Neural progenitor cell (in vitro differentiated cells): Measurements from ENCODE around the gene NFIL3. TPM values are rescaled to one million over a fixed set of nuclear protein-coding genes. Genes with fewer than 3 reads are reported as not detected.

Experiments
- DNase-seq: peaks from one replicate; pipeline ENCODE4 v3.0.0-alpha.2; 2016; ENCODE audit warnings: low spot score
- H2AFZ ChIP-seq: fragments of 200-600 bp; sonication (generic); replicated peaks from 2 replicates; pipeline ENCODE4 v1.6.1; 2016; ENCODE audit warnings: antibody characterized with exemption
- H3F3A ChIP-seq: fragments of 200-600 bp; sonication (generic); 2 replicates; pipeline ENCODE4 v1.6.1; 2016; ENCODE audit warnings: antibody characterized with exemption, low read depth
- H3K27ac ChIP-seq: fragments of 200-600 bp; sonication (generic); 2 replicates; pipeline ENCODE4 v1.5.1; 2016; ENCODE audit warnings: mild to moderate bottlenecking
- H3K27me3 ChIP-seq: fragments of 200-600 bp; sonication (generic); 2 replicates; pipeline ENCODE4 v1.6.1; 2016; ENCODE audit warnings: mild to moderate bottlenecking, moderate library complexity
- H3K36me3 ChIP-seq: fragments of 200-600 bp; sonication (generic); 2 replicates; pipeline ENCODE4 v1.5.1; 2016
- H3K4me1 ChIP-seq: fragments of 200-600 bp; sonication (generic); 2 replicates; pipeline ENCODE4 v1.6.1; 2016; ENCODE audit warnings: mixed run types
- H3K4me2 ChIP-seq: fragments of 200-600 bp; sonication (generic); 2 replicates; pipeline ENCODE4 v1.6.1; 2016
- H3K4me3 ChIP-seq: fragments of 200-600 bp; sonication (generic); 2 replicates; pipeline ENCODE4 v1.5.1; 2016
- H3K79me2 ChIP-seq: fragments of 200-600 bp; sonication (generic); 2 replicates; pipeline ENCODE4 v1.6.1; 2016; ENCODE audit warnings: low read depth
- H3K9ac ChIP-seq: fragments of 200-600 bp; sonication (generic); 2 replicates; pipeline ENCODE4 v1.6.1; 2016
- H3K9me3 ChIP-seq: fragments of 200-600 bp; sonication (generic); 2 replicates; pipeline ENCODE4 v1.5.1; 2016; ENCODE audit warnings: low read depth
- H4K20me1 ChIP-seq: fragments of 200-600 bp; sonication (generic); 2 replicates; pipeline ENCODE4 v1.6.1; 2016; ENCODE audit warnings: low read depth
- H3K27ac Mint-ChIP-seq: 3 replicates; pipeline ENCODE4 v1.8.0; 2021; ENCODE audit warnings: mixed read lengths
- H3K27me3 Mint-ChIP-seq: 2 replicates; pipeline ENCODE4 v1.8.0; 2022; ENCODE audit warnings: low read depth, mild to moderate bottlenecking, inconsistent platforms, moderate library complexity, mixed read lengths; ENCODE audit not compliant: insufficient read depth
- H3K36me3 Mint-ChIP-seq: 3 replicates; pipeline ENCODE4 v1.8.0; 2021; ENCODE audit warnings: mixed read lengths
- H3K4me1 Mint-ChIP-seq: 3 replicates; pipeline ENCODE4 v1.8.0; 2021; ENCODE audit warnings: mixed read lengths
- H3K4me3 Mint-ChIP-seq: 3 replicates; pipeline ENCODE4 v1.8.0; 2021; ENCODE audit warnings: mild to moderate bottlenecking, moderate library complexity, mixed read lengths
- H3K9me3 Mint-ChIP-seq: 3 replicates; pipeline ENCODE4 v1.8.0; 2020; ENCODE audit warnings: mixed read lengths
- EZH2 ChIP-seq: fragments of 200-600 bp; sonication (generic); IDR thresholded peaks from 2 replicates; pipeline ENCODE4 v1.6.1; 2017; ENCODE audit warnings: antibody characterized with exemption, mild to moderate bottlenecking, moderate library complexity
- EZH2phosphoT487 ChIP-seq: fragments of 200-600 bp; sonication (generic); IDR thresholded peaks from 2 replicates; pipeline ENCODE4 v1.6.1; 2017; ENCODE audit warnings: antibody characterized with exemption
- total RNA-seq: library from RNA; depleted of rRNA; stranded (reverse); fragments of >200 nt; gene quantifications from 2 replicates; pipeline ENCODE4 v1.2.3, GENCODE V29; 2015; ENCODE audit warnings: low replicate concordance
- TF ChIP-seq, protein P1 (sequence below): fragments of 200-600 bp; sonication (generic); IDR thresholded peaks from 2 replicates; pipeline ENCODE4 v1.5.1; 2017; ENCODE audit warnings: antibody characterized with exemption, mild to moderate bottlenecking

Gene NFIL3
- total RNA-seq, 1 donor from 2014 or later, result 22.3 TPM

DNA sequence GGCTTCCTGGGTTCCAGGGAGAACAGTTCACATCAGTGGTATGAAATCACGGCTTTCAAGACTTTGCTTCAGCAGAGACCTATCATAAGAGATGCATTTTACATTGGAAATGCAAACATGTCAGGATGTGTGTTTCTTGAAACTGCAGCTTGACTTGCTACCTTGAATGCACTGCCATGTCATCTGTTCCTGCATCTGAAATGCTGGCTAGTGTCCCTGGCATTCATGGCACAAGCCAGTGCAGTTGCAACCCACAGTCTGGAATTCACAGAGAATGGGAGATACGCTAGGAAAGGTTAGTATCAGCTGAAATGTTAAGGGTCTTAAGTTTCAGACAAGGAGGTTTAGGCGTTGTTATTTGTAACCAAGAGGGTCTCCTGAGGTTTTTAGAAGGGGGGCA, 24.7 kb downstream of the NFIL3 start:
- no peak overlapping the region for H3K4me2 ChIP-seq
- TF ChIP-seq EZH2 (no peak), EZH2phosphoT487 (no peak)
- TF ChIP-seq, protein P1, sequence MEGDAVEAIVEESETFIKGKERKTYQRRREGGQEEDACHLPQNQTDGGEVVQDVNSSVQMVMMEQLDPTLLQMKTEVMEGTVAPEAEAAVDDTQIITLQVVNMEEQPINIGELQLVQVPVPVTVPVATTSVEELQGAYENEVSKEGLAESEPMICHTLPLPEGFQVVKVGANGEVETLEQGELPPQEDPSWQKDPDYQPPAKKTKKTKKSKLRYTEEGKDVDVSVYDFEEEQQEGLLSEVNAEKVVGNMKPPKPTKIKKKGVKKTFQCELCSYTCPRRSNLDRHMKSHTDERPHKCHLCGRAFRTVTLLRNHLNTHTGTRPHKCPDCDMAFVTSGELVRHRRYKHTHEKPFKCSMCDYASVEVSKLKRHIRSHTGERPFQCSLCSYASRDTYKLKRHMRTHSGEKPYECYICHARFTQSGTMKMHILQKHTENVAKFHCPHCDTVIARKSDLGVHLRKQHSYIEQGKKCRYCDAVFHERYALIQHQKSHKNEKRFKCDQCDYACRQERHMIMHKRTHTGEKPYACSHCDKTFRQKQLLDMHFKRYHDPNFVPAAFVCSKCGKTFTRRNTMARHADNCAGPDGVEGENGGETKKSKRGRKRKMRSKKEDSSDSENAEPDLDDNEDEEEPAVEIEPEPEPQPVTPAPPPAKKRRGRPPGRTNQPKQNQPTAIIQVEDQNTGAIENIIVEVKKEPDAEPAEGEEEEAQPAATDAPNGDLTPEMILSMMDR, result no peak
- H3K9ac ChIP-seq, result no peak overlapping the region
- no peaks in the 10 kb centered on the region for H3K36me3 ChIP-seq
- no peak overlapping the region for H3K4me3 ChIP-seq
- no peak overlapping the region for H3K27ac Mint-ChIP-seq
- no peaks in the 10 kb centered on the region for H3K9me3 Mint-ChIP-seq
- H3K9me3 ChIP-seq, result no peaks in the 10 kb centered on the region
- no peaks in the 10 kb centered on the region for H3K4me1 ChIP-seq
- no peak overlapping the region for H3K4me3 Mint-ChIP-seq
- no peaks in the 10 kb centered on the region for H3F3A ChIP-seq
- no peaks in the 10 kb centered on the region for H4K20me1 ChIP-seq
- DNase-seq, result no peak
- no peaks in the 10 kb centered on the region for H3K79me2 ChIP-seq
- H3K36me3 Mint-ChIP-seq, result no peaks in the 10 kb centered on the region
- H3K27me3 Mint-ChIP-seq, result no peaks in the 10 kb centered on the region
- H3K4me1 Mint-ChIP-seq, result no peaks in the 10 kb centered on the region
- H2AFZ ChIP-seq, result no peak overlapping the region
- H3K27ac ChIP-seq, result no peak overlapping the region
- H3K27me3 ChIP-seq, result no peaks in the 10 kb centered on the region

DNA sequence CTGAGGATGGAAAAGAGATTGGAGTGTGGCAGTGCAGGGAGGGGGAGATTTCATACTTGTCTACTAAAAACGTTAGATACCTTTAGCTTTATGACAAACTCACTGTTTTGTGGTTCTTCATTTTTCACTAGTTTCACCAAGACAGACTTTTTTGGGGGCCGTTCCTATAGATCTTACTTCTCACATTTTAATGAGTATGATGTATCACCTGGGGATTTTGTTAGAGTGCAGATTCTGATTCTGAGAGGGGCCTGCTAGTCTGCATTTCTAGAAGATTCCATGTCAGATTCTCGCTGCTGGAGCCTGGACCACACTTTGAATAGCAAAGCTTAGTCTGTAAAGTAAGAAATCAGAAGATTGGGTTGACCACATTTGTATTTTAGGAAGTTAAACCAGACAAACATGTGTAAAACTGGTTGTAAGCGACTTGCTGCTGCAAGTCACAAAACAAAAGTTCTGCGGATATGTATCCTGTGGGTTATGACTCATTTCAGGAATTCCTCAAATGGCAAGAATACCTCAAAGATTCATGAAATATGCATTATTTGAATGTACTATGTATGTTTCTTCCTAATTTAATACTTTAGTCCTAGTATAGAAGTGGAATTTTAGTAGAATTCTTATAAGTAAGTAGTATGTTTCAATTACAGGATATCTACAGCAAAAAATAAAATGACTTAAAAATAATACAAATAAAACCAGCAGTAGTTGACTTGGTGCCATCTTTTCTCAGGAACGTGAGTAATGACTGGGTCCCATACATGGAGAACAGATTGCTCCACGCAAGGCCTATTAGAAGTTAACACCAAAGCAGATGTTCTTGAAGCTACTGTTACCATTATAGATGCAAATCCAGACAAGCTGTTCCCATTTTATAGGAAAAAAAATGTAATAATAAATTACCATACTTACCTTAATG, 27.8 kb downstream of the NFIL3 start:
- Histone ChIP-seq H4K20me1 (no peaks in the 10 kb centered on the region), H3K4me1 (no peaks in the 10 kb centered on the region), H3K4me2 (no peak overlapping the region), H3K79me2 (no peaks in the 10 kb centered on the region), H3F3A (no peaks in the 10 kb centered on the region), H3K9ac (no peak overlapping the region), H3K9me3 (no peaks in the 10 kb centered on the region), H3K27ac (no peak overlapping the region), H2AFZ (no peak overlapping the region), H3K36me3 (no peaks in the 10 kb centered on the region), H3K4me3 (no peak overlapping the region), H3K27me3 (no peaks in the 10 kb centered on the region)
- no peak overlapping the region for H3K4me3 Mint-ChIP-seq
- no peaks in the 10 kb centered on the region for H3K4me1 Mint-ChIP-seq
- no peaks in the 10 kb centered on the region for H3K9me3 Mint-ChIP-seq
- H3K27ac Mint-ChIP-seq, result no peak overlapping the region
- TF ChIP-seq, protein P1, result no peak
- TF ChIP-seq EZH2phosphoT487 (no peak), EZH2 (no peak)
- H3K36me3 Mint-ChIP-seq, result no peaks in the 10 kb centered on the region
- H3K27me3 Mint-ChIP-seq, result no peaks in the 10 kb centered on the region
- DNase-seq, result no peak

DNA sequence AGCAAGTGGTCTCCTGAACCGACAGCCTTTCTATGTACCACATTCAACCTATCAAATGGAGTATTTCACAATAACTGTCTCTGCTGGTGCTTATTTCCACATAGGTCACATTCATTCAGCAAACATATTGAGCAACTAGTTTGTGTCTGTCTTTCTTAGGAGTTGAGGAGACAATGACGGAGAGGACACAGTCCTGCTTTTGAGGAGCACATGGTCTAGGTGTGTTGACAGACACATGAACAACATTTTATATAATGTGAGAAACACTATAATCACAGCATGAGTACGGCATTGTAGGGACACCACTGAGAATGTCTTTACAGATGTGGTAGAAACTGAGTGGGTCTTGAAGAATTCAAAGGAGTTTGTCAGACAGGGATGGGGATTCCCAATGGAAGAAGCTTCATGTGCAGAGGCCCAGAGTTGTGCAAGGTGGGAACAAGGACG, 28.5 kb downstream of the NFIL3 start:
- Mint-ChIP-seq H3K36me3 (no peaks in the 10 kb centered on the region), H3K4me3 (no peak overlapping the region), H3K9me3 (no peaks in the 10 kb centered on the region), H3K27ac (no peak overlapping the region), H3K27me3 (no peaks in the 10 kb centered on the region), H3K4me1 (no peaks in the 10 kb centered on the region)
- Histone ChIP-seq H3K9ac (no peak overlapping the region), H2AFZ (no peak overlapping the region), H3K4me2 (no peak overlapping the region), H3K27ac (no peak overlapping the region), H3K4me1 (no peaks in the 10 kb centered on the region), H3F3A (no peaks in the 10 kb centered on the region), H3K79me2 (no peaks in the 10 kb centered on the region), H3K9me3 (no peaks in the 10 kb centered on the region), H3K36me3 (no peaks in the 10 kb centered on the region), H3K4me3 (no peak overlapping the region), H3K27me3 (no peaks in the 10 kb centered on the region), H4K20me1 (no peaks in the 10 kb centered on the region)
- TF ChIP-seq, protein P1, result no peak
- TF ChIP-seq EZH2 (no peak), EZH2phosphoT487 (no peak)
- no peak for DNase-seq
